Left lung (tissue), 10 donors: ENCODE data around the gene L3MBTL1. TPM values are rescaled to one million over a fixed set of nuclear protein-coding genes. Genes with fewer than 3 reads are reported as not detected.
A peak's percentile ranks its signal among the peaks of the same experiment; 100 is the strongest.
"Not testable (repeated sequence)": the region's sequence is repeated elsewhere in the genome, so short reads cannot be mapped to it uniquely, and the experiment has no call there.

Source experiments
- ATAC-seq: fragments of 200-7000 bp; cut with Tn5 transposase; one replicate; pipeline ENCODE4 v1.9.1; 2020; ENCODE audit warnings: moderate library complexity
- DNase-seq, 4 donors: peaks; one replicate each; pipeline ENCODE4 v3.0.0-alpha.2; 2013 to 2020
- H3K27ac ChIP-seq, 2 donors: fragments of 200-600 bp; sonication (generic) in 1 of 2; one replicate each; pipeline versions ENCODE4 v1.5.0 to v1.8.0; 2020 to 2021
- H3K27me3 ChIP-seq, 2 donors: fragments of 200-600 bp; sonication (generic) in 1 of 2; one replicate each; pipeline versions ENCODE4 v1.5.0 to v1.8.0; 2020 to 2021
- H3K36me3 ChIP-seq, 2 donors: fragments of 200-600 bp; sonication (generic) in 1 of 2; one replicate each; pipeline versions ENCODE4 v1.5.0 to v1.8.0; 2020 to 2021
- H3K4me1 ChIP-seq, 2 donors: fragments of 200-600 bp; one replicate each; pipeline ENCODE4 v1.8.0; 2021
- H3K4me3 ChIP-seq, 2 donors: fragments of 200-600 bp; sonication (generic) in 1 of 2; one replicate each; pipeline versions ENCODE4 v1.5.0 to v1.8.0; 2020 to 2021; ENCODE audit warnings: mild to moderate bottlenecking in 1 of 2
- H3K9me3 ChIP-seq, 2 donors: fragments of 200-600 bp; sonication (generic) in 1 of 2; one replicate each; pipeline versions ENCODE4 v1.5.0 to v1.8.0; 2020 to 2021
- CTCF ChIP-seq, 2 donors: fragments of 200-600 bp; sonication (generic) in 1 of 2; IDR thresholded peaks; one replicate each; pipeline versions ENCODE4 v1.5.0 to v1.8.0; 2021; ENCODE audit warnings: antibody characterized with exemption in 2 of 2
- intact Hi-C, 2 donors: fragments of 100-400 bp; cut with DNase I; formaldehyde crosslinking; loops; one replicate each; pipeline versions ENCODE4 v1.11.2 to v1.14.2; 2022
- polyA plus RNA-seq, 6 donors: library from polyadenylated mRNA; unstranded; fragments of 120-200 nt; gene quantifications; one replicate each; pipeline ENCODE4 v1.2.1, GENCODE V29; 2013; ENCODE audit not compliant: insufficient read length in 6 of 6
- total RNA-seq, 2 donors: library from RNA; stranded (reverse); fragmentation: NEBNext Ultra II Directional; extraction: Animal tissue kit (Norgen Biotek cat#: 25700); gene quantifications; one replicate each; pipeline ENCODE4 v1.2.1, GENCODE V29; 2021
- donor health status: DM: no; HTN: yes; CAD: no.
- donor health status: DM: no; HTN: no; CAD: no.

The L3MBTL1 gene
- total and polyA plus RNA-seq, 8 donors = 8.1 to 25.4 (median 19.7) TPM

GRCh38 chr20:43586641-43587040, 79.1 kb downstream of the L3MBTL1 start:
- no peak for DNase-seq
- H3K4me3 ChIP-seq = no peak overlapping the region
- no peaks in the 10 kb centered on the region for H3K36me3 ChIP-seq
- no peak for ATAC-seq
- H3K27me3 ChIP-seq = no peaks in the 10 kb centered on the region
- no peaks in the 10 kb centered on the region for H3K9me3 ChIP-seq
- intact Hi-C loops = no loop called here
- no peak for TF ChIP-seq CTCF (IDR thresholded peaks at IDR 0.05)
- peaks cover 4 to 23% of the 10 kb centered on the region in 2 donors for H3K4me1 ChIP-seq
- H3K27ac ChIP-seq = no peak overlapping the region

GRCh38 chr20:43588526-43588925, 81.0 kb downstream of the L3MBTL1 start:
- H3K27ac ChIP-seq, H3K36me3 ChIP-seq, ATAC-seq, DNase-seq, H3K27me3 ChIP-seq, H3K4me3 ChIP-seq, intact Hi-C loops, H3K9me3 ChIP-seq: not testable (repeated sequence)
- H3K4me1 ChIP-seq = peaks cover 4 to 29% of the 10 kb centered on the region in 2 donors

- Histone ChIP-seq H3K27ac (peak overlapping the region; percentile 77 to 90), H3K4me3 (peak overlapping the region; percentile 91 to 92), H3K4me1 (peaks cover 4 to 17% of the 10 kb centered on the region in 2 donors), H3K27me3 (no peaks in the 10 kb centered on the region), H3K36me3 (peaks cover 0 to 5% of the 10 kb centered on the region in 2 donors), H3K9me3 (no peaks in the 10 kb centered on the region)
- DNase-seq (peak in 1 of 4 donors; percentile 5), ATAC-seq (peak; percentile 4)
- intact Hi-C loops = no loop called here
- TF ChIP-seq CTCF (IDR thresholded peaks at IDR 0.05) = no peak
Measured at GRCh38 chr20:43590036-43590391, 82.5 kb downstream of the L3MBTL1 start.

- Histone ChIP-seq H3K27me3 (no peaks in the 10 kb centered on the region), H3K27ac (peak within 1 kb of the TSS; percentile 77 to 90), H3K4me1 (peaks cover 0 to 17% of the 10 kb centered on the region in 2 donors), H3K36me3 (peaks cover 0 to 11% of the 10 kb centered on the region in 2 donors), H3K9me3 (no peaks in the 10 kb centered on the region), H3K4me3 (peak within 1 kb of the TSS; percentile 91 to 92)
- intact Hi-C loops = no loop called here
- DNase-seq (peak; percentile 95 to 98 (median 96)), ATAC-seq (peak; percentile 99)
- TF ChIP-seq CTCF (IDR thresholded peaks at IDR 0.05) = no peak
Measured at GRCh38 chr20:43590392-43591303, 83.2 kb downstream of the L3MBTL1 start, which contains the start of gene IFT52. TSS of gene IFT52 (plus strand) at chr20:43590937. CDS start at chr20:43594699, 3,762 bp downstream.

Other genes starting within 250 kb of the L3MBTL1 start
- 100 to 1,000 TPM; 134 to 145 TPM for gene SRSF6, start 49.8 kb upstream of the L3MBTL1 start, total RNA-seq
- 100 to 1,000 TPM; 307 to 424 (median 391) TPM for gene SRSF6, start 49.8 kb upstream of the L3MBTL1 start, polyA plus RNA-seq
- gene SGK2, start 51.3 kb downstream of the L3MBTL1 start, total RNA-seq = 1 to 10 TPM in 1 of 2 donors, under 1 TPM in 1; 0.39 to 1.1 TPM
- 10 to 100 TPM in 5 of 6 donors, 1 to 10 TPM in 1; 8.8 to 13.2 (median 11.5) TPM for gene SGK2, start 51.3 kb downstream of the L3MBTL1 start, polyA plus RNA-seq
- gene IFT52, start 83.2 kb downstream of the L3MBTL1 start, total RNA-seq = 10 to 100 TPM; 19.4 to 20.8 TPM
- gene IFT52, start 83.2 kb downstream of the L3MBTL1 start, polyA plus RNA-seq = 10 to 100 TPM; 64.0 to 81.2 (median 75.3) TPM
- 10 to 100 TPM in 1 of 2 donors, 1 to 10 TPM in 1; 6.1 to 10.5 TPM for gene MYBL2, start 159.4 kb downstream of the L3MBTL1 start, total RNA-seq
- gene MYBL2, start 159.4 kb downstream of the L3MBTL1 start, polyA plus RNA-seq = 10 to 100 TPM; 15.5 to 37.5 (median 22.7) TPM
- not detected for gene GTSF1L, start 219.3 kb downstream of the L3MBTL1 start, total RNA-seq
- not detected for gene GTSF1L, start 219.3 kb downstream of the L3MBTL1 start, polyA plus RNA-seq